HCT116 (cell line): ENCODE results near the gene POLN. TPM values are rescaled to one million over a fixed set of nuclear protein-coding genes. Genes with fewer than 3 reads are reported as not detected.

ENCODE experiments used
- ATAC-seq: fragments of 200-7000 bp; cut with Tn5 transposase; 2 replicates; pipeline ENCODE4 v1.9.1; 2020; ENCODE audit warnings: mild to moderate bottlenecking, moderate library complexity
- BruUV-seq: library from RNA; stranded (reverse); fragments of 400-500 nt; replicated peaks from 2 replicates; lab custom pipeline; 2021; lab: Mats Ljungman, UMichigan
- CTCF ChIA-PET: fragments of 300-600 bp; sonication (Branson Sonifier 250); formaldehyde crosslinking; loops from one replicate; lab custom pipeline; 2021; ENCODE audit warnings: antibody characterized with exemption; lab: Charles Lee
- POLR2A ChIA-PET: fragments of 300-600, 350-600 bp; sonication (Branson Sonifier 250); formaldehyde crosslinking; loops from one replicate; lab custom pipeline; 2021; ENCODE audit warnings: antibody characterized with exemption; lab: Charles Lee
- RAD21 ChIA-PET, 2 experiments: fragments of 300-600 bp; sonication (Branson Sonifier 250); formaldehyde crosslinking; loops; one replicate each; lab custom pipeline; 2023; ENCODE audit warnings: low total read pairs in 2 of 2; ENCODE audit not compliant: uncharacterized antibody in 2 of 2, unreplicated experiment in 2 of 2, low non-redundant PET in 1 of 2; lab: Charles Lee
- DNase-seq: peaks from one replicate; pipeline ENCODE4 v3.0.0-alpha.2; 2010; ENCODE audit warnings: low read depth, low spot score
- H2AFZ ChIP-seq: fragments of 200-600 bp; shearing (Covaris generic), sonication (generic); 2 replicates; pipeline ENCODE4 v1.6.1; 2017; ENCODE audit warnings: low read depth, mixed run types, mixed read lengths, antibody characterized with exemption, low read length; ENCODE audit not compliant: poor library complexity, severe bottlenecking
- H3K27ac ChIP-seq: 2 replicates; pipeline ENCODE4 v1.5.1; 2012; ENCODE audit warnings: low read depth, low read length
- H3K27me3 ChIP-seq: fragments of 200-600 bp; sonication (generic); 2 replicates; pipeline ENCODE4 v1.6.1; 2016; ENCODE audit warnings: mixed run types, low read length, mixed read lengths; ENCODE audit not compliant: insufficient read depth
- H3K36me3 ChIP-seq, 2 experiments: fragments of 200-500 bp in 1 of 2; fragments of 200-600 bp in 1 of 2; sonication (Bioruptor generic) in 1 of 2; sonication (generic) in 1 of 2; 2 replicates each; pipeline versions ENCODE4 v1.5.1 to v1.6.1; 2014 to 2016; ENCODE audit warnings: low read length in 2 of 2, inconsistent platforms in 1 of 2, mixed read lengths in 1 of 2, mixed run types in 1 of 2; ENCODE audit not compliant: insufficient read depth in 2 of 2, control insufficient read depth in 1 of 2
- H3K4me1 ChIP-seq, 2 experiments: fragments of 200-600 bp in 1 of 2; sonication (generic) in 1 of 2; 2 replicates each; pipeline versions ENCODE4 v1.5.1 to v1.6.1; 2012 to 2017; ENCODE audit warnings: low read length in 2 of 2, inconsistent platforms in 1 of 2, mild to moderate bottlenecking in 1 of 2, mixed read lengths in 1 of 2, mixed run types in 1 of 2, moderate library complexity in 1 of 2; ENCODE audit not compliant: insufficient read depth in 2 of 2, control insufficient read depth in 1 of 2
- H3K4me2 ChIP-seq: fragments of 200-600 bp; sonication (generic); 2 replicates; pipeline ENCODE4 v1.6.1; 2017; ENCODE audit warnings: mixed run types, low read length, mixed read lengths
- H3K4me3 ChIP-seq, 2 experiments: fragments of 200-600 bp in 1 of 2; sonication (generic) in 1 of 2; replicated peaks in 1 of 2; 2 replicates each; pipeline ENCODE4 v1.5.1; 2011 to 2016; ENCODE audit warnings: low read length in 2 of 2, control low read depth in 1 of 2, low read depth in 1 of 2, mild to moderate bottlenecking in 1 of 2, mixed read lengths in 1 of 2, mixed run types in 1 of 2
- H3K79me2 ChIP-seq: fragments of 200-600 bp; sonication (generic); 2 replicates; pipeline ENCODE4 v1.6.1; 2017; ENCODE audit warnings: mild to moderate bottlenecking, mixed run types, low read length, moderate library complexity, mixed read lengths; ENCODE audit not compliant: insufficient read depth
- H3K9ac ChIP-seq: fragments of 200-600 bp; sonication (generic); 2 replicates; pipeline ENCODE4 v1.6.1; 2016; ENCODE audit warnings: low read length, mixed read lengths
- H3K9me2 ChIP-seq: fragments of 200-600 bp; sonication (generic), shearing (Covaris generic); 2 replicates; pipeline ENCODE4 v1.6.1; 2017; ENCODE audit warnings: mixed run types, mild to moderate bottlenecking, moderate library complexity; ENCODE audit not compliant: insufficient read depth
- H3K9me3 ChIP-seq, 2 experiments: fragments of 200-500 bp in 1 of 2; fragments of 200-600 bp in 1 of 2; sonication (Bioruptor generic) in 1 of 2; sonication (generic) in 1 of 2; 2 replicates each; pipeline ENCODE4 v1.6.1; 2014 to 2017; ENCODE audit warnings: low read length in 2 of 2, mixed read lengths in 2 of 2, inconsistent platforms in 1 of 2, low read depth in 1 of 2, mild to moderate bottlenecking in 1 of 2, mixed run types in 1 of 2, moderate library complexity in 1 of 2; ENCODE audit not compliant: control insufficient read depth in 1 of 2, insufficient read depth in 1 of 2
- H4K20me1 ChIP-seq: fragments of 200-600 bp; sonication (generic), shearing (Covaris generic); 2 replicates; pipeline ENCODE4 v1.6.1; 2017; ENCODE audit warnings: mixed run types, mild to moderate bottlenecking, moderate library complexity; ENCODE audit not compliant: insufficient read depth
- CTCF ChIP-seq, 3 experiments: fragments of 200-600 bp in 1 of 3; sonication (generic) in 1 of 3; IDR thresholded peaks in 2 of 3; conservative IDR thresholded peaks in 1 of 3; 2 replicates each; pipeline ENCODE4 v1.5.1; 2012 to 2017; ENCODE audit warnings: low read depth in 2 of 3, low read length in 2 of 3, antibody characterized with exemption in 1 of 3, borderline replicate concordance in 1 of 3, control low read depth in 1 of 3, mild to moderate bottlenecking in 1 of 3, mixed read lengths in 1 of 3, mixed run types in 1 of 3, moderate library complexity in 1 of 3; ENCODE audit not compliant: insufficient read depth in 1 of 3
- EZH2 ChIP-seq: fragments of 200-600 bp; sonication (generic); IDR thresholded peaks from 2 replicates; pipeline ENCODE4 v1.6.1; 2017; ENCODE audit warnings: antibody characterized with exemption, mixed run types
- EZH2phosphoT487 ChIP-seq: fragments of 200-600 bp; IDR thresholded peaks from 2 replicates; pipeline ENCODE4 v1.6.1; 2018; ENCODE audit warnings: antibody characterized with exemption, borderline replicate concordance
- FOSL1 ChIP-seq: IDR thresholded peaks from 2 replicates; pipeline ENCODE4 v1.6.1; 2012; ENCODE audit warnings: low read depth
- JUND ChIP-seq: IDR thresholded peaks from 2 replicates; pipeline ENCODE4 v1.6.1; 2012
- MAX ChIP-seq: IDR thresholded peaks from 2 replicates; pipeline ENCODE4 v1.6.1; 2012
- POLR2A ChIP-seq: IDR thresholded peaks from 2 replicates; pipeline ENCODE4 v1.7.0; 2011; ENCODE audit warnings: borderline replicate concordance; ENCODE audit not compliant: insufficient read depth, insufficient read length; ENCODE audit errors: extremely low read depth
- RAD21 ChIP-seq: IDR thresholded peaks from 2 replicates; pipeline ENCODE4 v1.6.1; 2012; ENCODE audit warnings: low read depth, mild to moderate bottlenecking
- SRF ChIP-seq: IDR thresholded peaks from 2 replicates; pipeline ENCODE4 v1.6.1; 2012; ENCODE audit warnings: low read depth
- YY1 ChIP-seq: IDR thresholded peaks from 2 replicates; pipeline ENCODE4 v1.6.1; 2011; ENCODE audit warnings: low read length, low read depth, moderate library complexity, mild to moderate bottlenecking; ENCODE audit not compliant: insufficient replicate concordance; ENCODE audit errors: extremely low read depth
- ZFX ChIP-seq: fragments of 450-650 bp; IDR thresholded peaks from 2 replicates; pipeline ENCODE4 v1.6.1; 2017
- ZNF274 ChIP-seq: fragments of 200-500 bp; sonication (Bioruptor generic); IDR thresholded peaks from 2 replicates; pipeline ENCODE4 v1.6.1; 2014; ENCODE audit warnings: mild to moderate bottlenecking, low read depth, low read length, inconsistent platforms
- intact Hi-C: fragments of 100-400 bp; cut with micrococcal nuclease; formaldehyde crosslinking; loops from 2 replicates; pipeline ENCODE4 v1.10.0; 2022
- total RNA-seq: library from RNA; stranded (reverse); gene quantifications from one replicate; pipeline ENCODE4 v1.2.1, GENCODE V29; 2021; ENCODE audit not compliant: unreplicated experiment

POLN gene
- total RNA-seq, 1 experiment from 2014 or later: 3.1 TPM

DNA sequence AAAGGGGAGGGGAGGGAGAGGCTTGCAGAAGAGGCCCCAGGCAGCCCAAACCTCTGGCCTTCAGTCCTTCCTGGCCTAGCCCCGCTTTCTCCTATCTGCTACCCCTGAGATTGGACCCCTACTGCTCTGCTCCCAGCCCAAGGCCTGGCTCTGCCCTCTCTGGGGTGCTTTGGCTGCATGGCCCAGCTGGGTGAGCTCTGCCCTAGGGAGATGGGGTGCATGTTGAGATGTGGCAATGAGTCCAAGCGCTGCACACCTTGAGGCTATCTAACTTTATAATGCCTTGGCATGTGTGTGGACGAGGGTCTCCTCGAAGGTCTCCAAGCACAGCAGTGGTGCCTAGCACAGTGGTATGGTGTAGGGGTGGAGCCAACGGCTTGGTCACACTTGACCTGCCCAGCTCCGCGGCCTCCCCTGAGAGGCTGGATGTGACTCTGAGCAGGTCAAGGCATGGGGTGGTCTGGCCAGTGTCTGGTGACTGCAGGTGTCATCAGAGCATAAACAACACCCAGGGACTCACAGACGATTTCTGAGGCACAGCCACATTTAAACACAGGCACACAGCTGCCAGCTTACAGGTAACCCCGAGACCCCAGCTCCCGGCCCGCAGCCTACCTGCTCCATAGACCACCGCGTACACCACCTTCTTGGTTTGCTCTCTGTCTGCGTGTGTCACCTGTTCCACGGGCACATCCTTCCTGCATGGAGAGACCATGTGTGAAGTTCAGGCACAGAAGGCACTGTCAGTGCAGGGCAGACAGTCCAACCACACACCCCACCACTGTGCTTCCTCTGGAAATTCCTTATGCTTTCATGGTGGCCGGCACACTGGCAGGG, 146.5 kb downstream of the POLN start:
- Histone ChIP-seq H3K4me3 (peak overlapping the region in 1 of 2 experiments; percentile 13; a peak in 1 of 4 replicates), H3K27ac (peak overlapping the region; percentile 56), H3K4me2 (peak overlapping the region; percentile 68), H4K20me1 (no peaks in the 10 kb centered on the region), H3K79me2 (no peaks in the 10 kb centered on the region), H3K27me3 (no peaks in the 10 kb centered on the region), H2AFZ (no peak overlapping the region), H3K9me2 (no peaks in the 10 kb centered on the region), H3K9me3 (no peaks in the 10 kb centered on the region), H3K9ac (no peak overlapping the region), H3K36me3 (no peaks in the 10 kb centered on the region), H3K4me1 (peaks cover 19 to 21% of the 10 kb centered on the region in 2 experiments)
- CTCF ChIA-PET: interaction anchor here (1.1 kb wide), 1 partner anchor 8 kb away, joined by 4 read pairs; no protein-coding TSS in a partner anchor
- RAD21 ChIA-PET: no interaction called here
- POLR2A ChIA-PET: no interaction called here
- no peak for DNase-seq
- intact Hi-C loops: no loop called here
- ATAC-seq: peak; percentile 92
- BruUV-seq: no TSS peak
- peak; percentile 50; the same call in 1 of the 2 replicates for TF ChIP-seq MAX
- no peak for TF ChIP-seq POLR2A
- no peak for TF ChIP-seq CTCF (IDR thresholded peaks at IDR 0.05 in 2 of 3, conservative IDR thresholded peaks at IDR 0.05 in 1 of 3; ENCODE audit: borderline replicate concordance in 1 of 3, insufficient read depth in 1 of 3, low read depth in 2 of 3, low read length in 2 of 3)
- no peak for TF ChIP-seq YY1
- TF ChIP-seq FOSL1: no peak

DNA sequence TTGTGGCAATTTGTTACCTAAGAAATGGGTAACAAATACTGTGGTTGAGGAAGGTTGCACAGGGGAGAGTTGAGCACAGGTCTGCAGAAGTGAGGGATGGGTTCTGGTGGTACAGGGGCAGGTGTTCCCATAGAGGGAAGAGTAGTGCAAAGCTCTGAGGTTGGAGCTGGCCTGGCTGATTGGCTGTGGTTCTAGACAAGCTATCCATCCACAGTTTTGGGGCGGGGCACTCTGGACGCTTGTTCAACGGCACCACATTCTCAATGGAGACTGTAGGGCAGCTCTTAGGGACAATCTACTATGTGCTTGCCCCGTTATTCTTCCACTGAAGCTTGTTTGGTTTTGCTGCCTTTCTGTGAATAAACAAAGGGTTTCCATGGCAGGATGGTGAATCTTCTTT, 147.4 kb downstream of the POLN start:
- no TSS peak for BruUV-seq
- POLR2A ChIA-PET: no interaction called here
- TF ChIP-seq CTCF (IDR thresholded peaks at IDR 0.05 in 2 of 3, conservative IDR thresholded peaks at IDR 0.05 in 1 of 3; ENCODE audit: borderline replicate concordance in 1 of 3, insufficient read depth in 1 of 3, low read depth in 2 of 3, low read length in 2 of 3): no peak
- TF ChIP-seq RAD21: no peak
- TF ChIP-seq ZFX: no peak
- no peak for TF ChIP-seq EZH2
- no peak for TF ChIP-seq JUND
- TF ChIP-seq EZH2phosphoT487: no peak
- no peak for TF ChIP-seq POLR2A
- no peak for TF ChIP-seq YY1
- TF ChIP-seq ZNF274: no peak
- no peak for TF ChIP-seq SRF

More for the DNA sequence above, 147.4 kb downstream of the POLN start:
- DNase-seq (no peak), ATAC-seq (no peak)
- Histone ChIP-seq H3K36me3 (no peaks in the 10 kb centered on the region), H3K9me3 (no peaks in the 10 kb centered on the region), H3K4me3 (no peak overlapping the region), H3K9me2 (no peaks in the 10 kb centered on the region), H2AFZ (no peak overlapping the region), H3K27me3 (no peaks in the 10 kb centered on the region), H3K4me1 (peaks cover 19 to 21% of the 10 kb centered on the region in 2 experiments), H3K4me2 (no peak overlapping the region), H3K9ac (no peak overlapping the region), H4K20me1 (no peaks in the 10 kb centered on the region), H3K27ac (no peak overlapping the region), H3K79me2 (no peaks in the 10 kb centered on the region)
- intact Hi-C loops: no loop called here
- RAD21 ChIA-PET: no interaction called here
- CTCF ChIA-PET: no interaction called here
